ENCODE results near the gene FUT6.

- TF ChIP-seq POLR2AphosphoS5 (IDR thresholded peaks at IDR 0.05): no peak
- no peak for TF ChIP-seq CTCF (IDR thresholded peaks at IDR 0.05)
Observed at GRCh38 chr19:5784581-5785147, 54.8 kb downstream of the FUT6 start, which contains the start of gene PRR22.

All from esophagus muscularis mucosa (tissue), 3 donors.